Ishikawa (cell line): ENCODE data around the gene COL23A1.

Experiments used
- EGR1 ChIP-seq: IDR thresholded peaks from 2 replicates; pipeline ENCODE4 v1.6.1; 2012
- EP300 ChIP-seq: IDR thresholded peaks from 2 replicates; pipeline ENCODE4 v1.6.1; 2012; ENCODE audit warnings: borderline replicate concordance
- REST ChIP-seq: IDR thresholded peaks from 2 replicates; pipeline ENCODE4 v1.6.1; 2012; ENCODE audit warnings: low read depth, mild to moderate bottlenecking
- TAF1 ChIP-seq: IDR thresholded peaks from 2 replicates; pipeline ENCODE4 v1.6.1; 2012; ENCODE audit warnings: low read depth, mild to moderate bottlenecking
- TF ChIP-seq, protein P1 (sequence below): IDR thresholded peaks from 2 replicates; pipeline ENCODE4 v1.6.1; 2012

GRCh38 chr5:178520851-178521250, 69.3 kb downstream of the COL23A1 start:
- TF ChIP-seq TAF1 = no peak
- TF ChIP-seq EP300 = no peak
- TF ChIP-seq, protein P1, sequence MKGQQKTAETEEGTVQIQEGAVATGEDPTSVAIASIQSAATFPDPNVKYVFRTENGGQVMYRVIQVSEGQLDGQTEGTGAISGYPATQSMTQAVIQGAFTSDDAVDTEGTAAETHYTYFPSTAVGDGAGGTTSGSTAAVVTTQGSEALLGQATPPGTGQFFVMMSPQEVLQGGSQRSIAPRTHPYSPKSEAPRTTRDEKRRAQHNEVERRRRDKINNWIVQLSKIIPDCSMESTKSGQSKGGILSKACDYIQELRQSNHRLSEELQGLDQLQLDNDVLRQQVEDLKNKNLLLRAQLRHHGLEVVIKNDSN = no peak
- no peak for TF ChIP-seq EGR1
- TF ChIP-seq REST = no peak
